Prostate gland (tissue), 2 donors: ENCODE measurements around the gene MDC1. TPM values are rescaled to one million over a fixed set of nuclear protein-coding genes. Genes with fewer than 3 reads are reported as not detected.
"Not testable (repeated sequence)": the region's sequence is repeated elsewhere in the genome, so short reads cannot be mapped to it uniquely, and the experiment has no call there.

ENCODE experiments used
- DNase-seq: peaks from one replicate; pipeline ENCODE4 v3.0.0-alpha.2; 2019; ENCODE audit warnings: low spot score
- H3K27ac ChIP-seq, 2 donors: fragments of 200-600 bp; sonication (generic); 2 replicates each; pipeline ENCODE4 v1.5.1; 2017 to 2019
- H3K27me3 ChIP-seq: fragments of 200-600 bp; sonication (generic); replicated peaks from 2 replicates; pipeline ENCODE4 v1.5.1; 2019; ENCODE audit not compliant: insufficient read depth
- H3K36me3 ChIP-seq, 2 donors: fragments of 200-600 bp; sonication (generic); 1 replicate in 1 of 2; 2 replicates in 1 of 2; pipeline versions ENCODE4 v1.5.1 to v1.8.1; 2017 to 2019
- H3K4me1 ChIP-seq: fragments of 200-600 bp; sonication (generic); replicated peaks from 2 replicates; pipeline ENCODE4 v1.5.1; 2019
- H3K4me3 ChIP-seq, 2 donors: fragments of 200-600 bp; sonication (generic); 2 replicates each; pipeline ENCODE4 v1.5.1; 2017 to 2019
- H3K9me3 ChIP-seq: fragments of 200-600 bp; sonication (generic); 2 replicates; pipeline ENCODE4 v1.5.1; 2017
- CTCF ChIP-seq, 4 experiments: fragments of 200-600 bp in 2 of 4; fragments of 450-650 bp in 2 of 4; sonication (generic) in 2 of 4; IDR thresholded peaks; 1 replicate in 3 of 4; 2 replicates in 1 of 4; pipeline ENCODE4 v1.5.1; 2016 to 2019; ENCODE audit warnings: antibody characterized with exemption in 4 of 4, mild to moderate bottlenecking in 2 of 4, moderate library complexity in 2 of 4
- POLR2A ChIP-seq: fragments of 450-650 bp; IDR thresholded peaks from one replicate; pipeline ENCODE4 v1.6.1; 2016; ENCODE audit warnings: antibody characterized with exemption, mild to moderate bottlenecking
- POLR2AphosphoS5 ChIP-seq: sonication (generic); formaldehyde crosslinking; IDR thresholded peaks from one replicate; pipeline ENCODE4 v1.6.1; 2017; ENCODE audit warnings: antibody characterized with exemption
- WGBS: methylation state at CpG from one replicate; pipeline ENCODE4 v1.1.5; 2018; 5-methylcytosine and 5-hydroxymethylcytosine counted together
- intact Hi-C: fragments of 100-400 bp; cut with DNase I; formaldehyde crosslinking; loops from one replicate; pipeline ENCODE4 v1.14.2; 2022
- total RNA-seq, 2 donors: library from RNA; depleted of rRNA; stranded (reverse); fragments of >200 nt; gene quantifications; one replicate each; pipeline ENCODE4 v1.1.0, GENCODE V29; 2016

MDC1 gene
- total RNA-seq, 2 donors from 2014 or later = 20.5 to 26.3 TPM

- H3K4me3 ChIP-seq, DNase-seq, H3K27me3 ChIP-seq, H3K4me1 ChIP-seq, H3K9me3 ChIP-seq, H3K36me3 ChIP-seq: not testable (repeated sequence)
- intact Hi-C loops = loop anchor here (5.0 kb wide), 1 partner anchor 166 kb away; the partner anchor contains the start of genes GNL1 and PRR3
- H3K27ac ChIP-seq = peak overlapping the region in 1 of 2 donors; percentile 96
- 33% methylated on average over 16 of the region's 16 CpGs for WGBS
Observed at GRCh38 chr6:30723159-30723842, 6.2 kb upstream of the MDC1 start.

GRCh38 chr6:30722280-30723112 lies 5.4 kb upstream of the MDC1 start:
- intact Hi-C loops = loop anchor here (1.0 to 5.0 kb wide), 2 partner anchors 43 to 165 kb away; partner anchors contain the start of genes GNL1 and PRR3
- Histone ChIP-seq H3K27ac (peak overlapping the region; percentile 88 to 96), H3K27me3 (no peaks in the 10 kb centered on the region), H3K36me3 (peaks cover 0 to 10% of the 10 kb centered on the region in 2 donors), H3K4me1 (peaks cover 6% of the 10 kb centered on the region), H3K9me3 (no peaks in the 10 kb centered on the region), H3K4me3 (peak overlapping the region; percentile 60 to 88)
- WGBS = 6% methylated on average over 27 of the region's 27 CpGs
- peak; percentile 81 for DNase-seq
- TF ChIP-seq CTCF (IDR thresholded peaks at IDR 0.05) = peak; percentile 94 to 99 (median 98)
- TF ChIP-seq POLR2AphosphoS5 = peak; percentile 85
- TF ChIP-seq POLR2A = no peak

GRCh38 chr6:30722025-30722279 lies 4.9 kb upstream of the MDC1 start:
- Histone ChIP-seq H3K4me3 (peak overlapping the region; percentile 60 to 88), H3K27ac (peak overlapping the region; percentile 88 to 96)
- H3K36me3 ChIP-seq, H3K27me3 ChIP-seq, H3K9me3 ChIP-seq, DNase-seq, H3K4me1 ChIP-seq: not testable (repeated sequence)
- intact Hi-C loops = loop anchor here (1.0 to 5.0 kb wide), 2 partner anchors 43 to 165 kb away; partner anchors contain the start of genes GNL1 and PRR3
- WGBS = 0% methylated on average over 10 of the region's 10 CpGs

- intact Hi-C loops = loop anchor here (1.0 to 5.0 kb wide), 4 partner anchors 35 to 164 kb away; partner anchors contain the start of genes GNL1, MRPS18B, PPP1R10 and PPP1R18
- TF ChIP-seq CTCF (IDR thresholded peaks at IDR 0.05) (peak; percentile 52 to 85 (median 68)), POLR2AphosphoS5 (peak; percentile 81), POLR2A (peak; percentile 58)
- Histone ChIP-seq H3K4me3 (peak overlapping the region; percentile 60 to 88), H3K27me3 (no peaks in the 10 kb centered on the region), H3K4me1 (peaks cover 6% of the 10 kb centered on the region), H3K36me3 (peaks cover 0 to 10% of the 10 kb centered on the region in 2 donors), H3K9me3 (no peaks in the 10 kb centered on the region), H3K27ac (peak overlapping the region; percentile 88 to 96)
- under 1% methylated on average over 63 of the region's 71 CpGs for WGBS
- peak; percentile 89 for DNase-seq
Observed at GRCh38 chr6:30721198-30722024, 4.3 kb upstream of the MDC1 start.

- peak; percentile 70 for DNase-seq
- intact Hi-C loops = loop anchor here (2.0 to 5.0 kb wide), 3 partner anchors 34 to 163 kb away; partner anchors contain the start of genes GNL1, MRPS18B, PPP1R10 and PPP1R18
Observed at GRCh38 chr6:30720738-30721197, 3.7 kb upstream of the MDC1 start.

More at GRCh38 chr6:30720738-30721197, 3.7 kb upstream of the MDC1 start:
- H3K27ac ChIP-seq = peak overlapping the region; percentile 88 to 96
- H3K27me3 ChIP-seq = no peaks in the 10 kb centered on the region
- peaks cover 0 to 10% of the 10 kb centered on the region in 2 donors for H3K36me3 ChIP-seq
- H3K4me1 ChIP-seq = peaks cover 9% of the 10 kb centered on the region
- H3K9me3 ChIP-seq = no peaks in the 10 kb centered on the region
- H3K4me3 ChIP-seq = peak overlapping the region; percentile 60 to 88
- TF ChIP-seq CTCF (IDR thresholded peaks at IDR 0.05) (no peak), POLR2AphosphoS5 (peak; percentile 5), POLR2A (peak; percentile 15)
- under 1% methylated on average over 29 of the region's 29 CpGs for WGBS
